Mesendoderm (in vitro differentiated cells): ENCODE results near the gene DMD.

Experiments used
- DNase-seq: peaks from one replicate; pipeline ENCODE4 v3.0.0; 2013
- H2AK5ac ChIP-seq: 2 replicates; pipeline ENCODE4 v1.6.1; 2013; ENCODE audit warnings: low read length, inconsistent platforms
- H2BK120ac ChIP-seq: 2 replicates; pipeline ENCODE4 v1.6.1; 2013; ENCODE audit warnings: low read depth, mild to moderate bottlenecking, low read length, moderate library complexity, mixed read lengths
- H2BK15ac ChIP-seq: replicated peaks from 2 replicates; pipeline ENCODE4 v1.6.1; 2013; ENCODE audit warnings: low read depth, mild to moderate bottlenecking, moderate library complexity
- H2BK5ac ChIP-seq: 2 replicates; pipeline ENCODE4 v1.6.1; 2013; ENCODE audit warnings: low read length, inconsistent platforms
- H3K18ac ChIP-seq: 2 replicates; pipeline ENCODE4 v1.6.1; 2013; ENCODE audit warnings: mild to moderate bottlenecking, low read length, mixed read lengths
- H3K23ac ChIP-seq: one replicate; pipeline ENCODE4 v1.6.1; 2013; ENCODE audit warnings: low read length
- H3K27ac ChIP-seq: 2 replicates; pipeline ENCODE4 v1.5.1; 2013; ENCODE audit warnings: low read depth, mild to moderate bottlenecking, inconsistent platforms, low read length, moderate library complexity
- H3K27me3 ChIP-seq: 2 replicates; pipeline ENCODE4 v1.6.1; 2013; ENCODE audit warnings: low read length, control low read depth, mild to moderate bottlenecking, inconsistent platforms; ENCODE audit not compliant: insufficient read depth, poor library complexity
- H3K36me3 ChIP-seq: 2 replicates; pipeline ENCODE4 v1.6.1; 2013; ENCODE audit warnings: low read length, inconsistent platforms; ENCODE audit not compliant: control insufficient read depth, insufficient read depth
- H3K4ac ChIP-seq: one replicate; pipeline ENCODE4 v1.6.1; 2013; ENCODE audit warnings: low read depth, mild to moderate bottlenecking, low read length, moderate library complexity
- H3K4me1 ChIP-seq: 2 replicates; pipeline ENCODE4 v1.6.1; 2013; ENCODE audit warnings: low read depth, low read length, inconsistent platforms; ENCODE audit not compliant: control insufficient read depth
- H3K4me2 ChIP-seq: 2 replicates; pipeline ENCODE4 v1.6.1; 2013; ENCODE audit warnings: low read length
- H3K4me3 ChIP-seq: 2 replicates; pipeline ENCODE4 v1.5.1; 2013; ENCODE audit warnings: mild to moderate bottlenecking, low read length
- H3K56ac ChIP-seq: one replicate; pipeline ENCODE4 v1.6.1; 2013; ENCODE audit warnings: low read length
- H3K79me1 ChIP-seq: 2 replicates; pipeline ENCODE4 v1.6.1; 2013; ENCODE audit warnings: low read length, inconsistent platforms
- H3K79me2 ChIP-seq: 2 replicates; pipeline ENCODE4 v1.6.1; 2013; ENCODE audit warnings: mild to moderate bottlenecking, low read length; ENCODE audit not compliant: control insufficient read depth, insufficient read depth
- H3K9ac ChIP-seq: 2 replicates; pipeline ENCODE4 v1.6.1; 2013; ENCODE audit warnings: low read length, inconsistent platforms
- H4K5ac ChIP-seq: one replicate; pipeline ENCODE4 v1.6.1; 2013; ENCODE audit warnings: low read length
- H4K8ac ChIP-seq: one replicate; pipeline ENCODE4 v1.6.1; 2013; ENCODE audit warnings: low read depth, mild to moderate bottlenecking, control low read depth, low read length, moderate library complexity
- WGBS: extraction: QIAGEN DNeasy Blood & Tissue Kit; methylation state at CpG from one replicate; pipeline ENCODE4 v1.1.7; 2013; ENCODE audit warnings: low lambda C conversion rate, missing lambda C conversion rate; ENCODE audit not compliant: insufficient coverage; ENCODE audit errors: extremely low coverage; 5-methylcytosine and 5-hydroxymethylcytosine counted together

Gene DMD

DNA sequence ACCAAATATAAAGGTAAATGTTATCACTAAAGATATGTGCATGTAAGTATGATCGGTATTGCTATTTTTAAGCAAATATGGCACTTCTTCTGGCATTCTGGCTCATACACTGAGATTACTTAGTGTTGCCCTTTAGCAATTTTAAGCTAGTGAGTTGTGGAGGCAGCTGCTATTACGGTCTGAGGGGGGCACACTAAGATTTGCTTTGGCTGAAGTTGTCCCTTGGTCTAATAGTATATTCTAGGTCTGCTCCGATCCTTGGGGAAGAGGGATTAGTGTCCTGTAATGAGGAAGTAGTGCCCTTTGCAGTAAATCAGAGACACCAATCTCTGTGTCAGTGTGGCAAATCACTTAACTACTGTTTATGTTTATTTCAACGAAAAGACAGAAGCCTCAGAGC is 1943.0 kb downstream of the DMD start:
- H2AK5ac ChIP-seq: no peak overlapping the region
- DNase-seq: peak; percentile 56
- no peak overlapping the region for H2BK120ac ChIP-seq
- H4K5ac ChIP-seq: no peak overlapping the region
- no peak overlapping the region for H3K56ac ChIP-seq
- H3K79me1 ChIP-seq: no peaks in the 10 kb centered on the region
- H3K23ac ChIP-seq: no peak overlapping the region
- H3K27me3 ChIP-seq: no peaks in the 10 kb centered on the region
- peaks cover 4% of the 10 kb centered on the region for H3K79me2 ChIP-seq
- H3K4ac ChIP-seq: no peak overlapping the region
- H3K4me3 ChIP-seq: no peak overlapping the region
- H3K4me1 ChIP-seq: no peaks in the 10 kb centered on the region
- no peak overlapping the region for H3K18ac ChIP-seq
- H2BK5ac ChIP-seq: no peak overlapping the region
- no CpG with 5 or more reads among the region's 4 CpGs for WGBS
- H3K36me3 ChIP-seq: no peaks in the 10 kb centered on the region
- H3K27ac ChIP-seq: no peak overlapping the region
- H2BK15ac ChIP-seq: no peak overlapping the region
- no peak overlapping the region for H3K4me2 ChIP-seq
- no peak overlapping the region for H3K9ac ChIP-seq
- no peak overlapping the region for H4K8ac ChIP-seq

- WGBS: no CpG with 5 or more reads among the region's 74 CpGs
- H4K5ac ChIP-seq: no peak overlapping the region
- H3K36me3 ChIP-seq: no peaks in the 10 kb centered on the region
- H2BK5ac ChIP-seq: no peak overlapping the region
- peak overlapping the region; percentile 64 for H3K4me3 ChIP-seq
- no peak overlapping the region for H2AK5ac ChIP-seq
- peak overlapping the region; percentile 74 for H3K9ac ChIP-seq
- H2BK120ac ChIP-seq: no peak overlapping the region
- no peak overlapping the region for H3K27ac ChIP-seq
- H4K8ac ChIP-seq: no peak overlapping the region
- peak overlapping the region; percentile 31 for H3K4me2 ChIP-seq
- H3K56ac ChIP-seq: peak overlapping the region; percentile 86
- H3K4ac ChIP-seq: peak overlapping the region; percentile 55
- H3K23ac ChIP-seq: no peak overlapping the region
- no peak overlapping the region for H2BK15ac ChIP-seq
- H3K4me1 ChIP-seq: no peaks in the 10 kb centered on the region
- no peaks in the 10 kb centered on the region for H3K79me1 ChIP-seq
- H3K27me3 ChIP-seq: no peaks in the 10 kb centered on the region
- peak overlapping the region; percentile 45 for H3K18ac ChIP-seq
- DNase-seq: peak; percentile 39
- H3K79me2 ChIP-seq: peaks cover 9% of the 10 kb centered on the region
Observed at GRCh38 chrX:31266203-31267076, 1944.9 kb downstream of the DMD start.

- Histone ChIP-seq H3K23ac (no peak overlapping the region), H3K4me2 (peak overlapping the region; percentile 15), H2BK120ac (no peak overlapping the region), H3K4me1 (no peaks in the 10 kb centered on the region), H3K56ac (no peak overlapping the region), H3K27ac (no peak overlapping the region), H3K36me3 (no peaks in the 10 kb centered on the region), H3K4me3 (no peak overlapping the region), H3K4ac (no peak overlapping the region), H3K79me2 (peaks cover 9% of the 10 kb centered on the region), H2BK5ac (no peak overlapping the region), H3K18ac (no peak overlapping the region), H2BK15ac (no peak overlapping the region), H4K8ac (no peak overlapping the region), H3K27me3 (no peaks in the 10 kb centered on the region), H2AK5ac (no peak overlapping the region), H3K79me1 (no peaks in the 10 kb centered on the region), H3K9ac (peak overlapping the region; percentile 2), H4K5ac (no peak overlapping the region)
- no CpG with 5 or more reads among the region's 7 CpGs for WGBS
- DNase-seq: no peak
Observed at GRCh38 chrX:31265383-31265782, 1946.0 kb downstream of the DMD start.

- Histone ChIP-seq H3K23ac (no peak overlapping the region), H3K4me3 (no peak overlapping the region), H3K4ac (no peak overlapping the region), H3K18ac (no peak overlapping the region), H3K27ac (no peak overlapping the region), H2BK5ac (no peak overlapping the region), H3K4me2 (no peak overlapping the region), H3K36me3 (peaks cover 1% of the 10 kb centered on the region), H3K9ac (no peak overlapping the region), H2AK5ac (no peak overlapping the region), H2BK15ac (no peak overlapping the region), H2BK120ac (no peak overlapping the region), H4K8ac (no peak overlapping the region), H3K27me3 (no peaks in the 10 kb centered on the region), H3K56ac (no peak overlapping the region), H3K79me1 (no peaks in the 10 kb centered on the region), H3K4me1 (no peaks in the 10 kb centered on the region), H4K5ac (no peak overlapping the region), H3K79me2 (peaks cover 8% of the 10 kb centered on the region)
- WGBS: no CpG with 5 or more reads among the region's 5 CpGs
- DNase-seq: no peak
Observed at GRCh38 chrX:31260351-31260750, 1951.0 kb downstream of the DMD start.

GRCh38 chrX:31258166-31258565 is 1953.2 kb downstream of the DMD start:
- Histone ChIP-seq H3K56ac (no peak overlapping the region), H4K5ac (no peak overlapping the region), H3K79me1 (no peaks in the 10 kb centered on the region), H3K4me3 (no peak overlapping the region), H3K4me2 (no peak overlapping the region), H3K23ac (no peak overlapping the region), H3K79me2 (peaks cover 5% of the 10 kb centered on the region), H4K8ac (no peak overlapping the region), H3K4ac (no peak overlapping the region), H2AK5ac (no peak overlapping the region), H3K18ac (no peak overlapping the region), H3K27me3 (no peaks in the 10 kb centered on the region), H3K36me3 (peaks cover 1% of the 10 kb centered on the region), H3K9ac (no peak overlapping the region), H2BK15ac (no peak overlapping the region), H3K27ac (no peak overlapping the region), H3K4me1 (no peaks in the 10 kb centered on the region), H2BK5ac (no peak overlapping the region), H2BK120ac (no peak overlapping the region)
- WGBS: no CpG with 5 or more reads among the region's 4 CpGs
- DNase-seq: no peak
